Rectal smooth muscle tissue (tissue), 1 donor: Measurements from ENCODE around the gene GATB.

ENCODE experiments used
- H3K27ac ChIP-seq: one replicate; pipeline ENCODE4 v1.7.0; 2013; ENCODE audit warnings: low read depth, low read length, inconsistent platforms
- H3K27me3 ChIP-seq: one replicate; pipeline ENCODE4 v1.7.0; 2013; ENCODE audit warnings: low read length; ENCODE audit not compliant: control insufficient read depth, insufficient read depth
- H3K36me3 ChIP-seq: one replicate; pipeline ENCODE4 v1.7.0; 2013; ENCODE audit warnings: low read length; ENCODE audit not compliant: control insufficient read depth, insufficient read depth
- H3K4me1 ChIP-seq: one replicate; pipeline ENCODE4 v1.7.0; 2013; ENCODE audit warnings: low read length; ENCODE audit not compliant: control insufficient read depth, insufficient read depth
- H3K4me3 ChIP-seq: one replicate; pipeline ENCODE4 v1.7.0; 2013; ENCODE audit warnings: low read length
- H3K9ac ChIP-seq: one replicate; pipeline ENCODE4 v1.7.0; 2013; ENCODE audit warnings: low read length

Gene GATB

DNA sequence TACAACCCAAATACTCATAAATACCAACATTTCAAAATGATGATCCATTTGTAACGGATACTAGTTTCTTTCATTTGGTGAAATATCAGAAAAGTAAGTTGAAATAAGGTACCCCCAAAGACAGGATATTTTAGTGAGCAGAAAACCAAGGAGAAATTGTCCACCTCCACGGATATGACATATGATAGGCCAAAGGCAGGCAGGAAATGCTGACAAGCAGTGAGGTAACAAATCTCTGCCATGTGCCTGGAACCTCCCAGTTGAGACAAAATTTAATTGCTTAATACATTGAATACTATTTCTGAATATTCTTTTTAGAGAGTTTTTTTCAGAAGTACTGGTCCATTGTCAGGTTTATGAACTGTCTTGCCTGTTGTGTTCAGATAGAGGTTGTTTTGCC, 118.8 kb downstream of the GATB start:
- H3K27me3 ChIP-seq: peaks cover 2% of the 10 kb centered on the region
- no peaks in the 10 kb centered on the region for H3K4me1 ChIP-seq
- no peak overlapping the region for H3K4me3 ChIP-seq
- H3K27ac ChIP-seq: no peak overlapping the region
- no peaks in the 10 kb centered on the region for H3K36me3 ChIP-seq
- H3K9ac ChIP-seq: no peak overlapping the region

GRCh38 chr4:151641167-151641566, 119.6 kb downstream of the GATB start:
- no peak overlapping the region for H3K27ac ChIP-seq
- no peaks in the 10 kb centered on the region for H3K4me1 ChIP-seq
- H3K27me3 ChIP-seq: peaks cover 2% of the 10 kb centered on the region
- H3K4me3 ChIP-seq: no peak overlapping the region
- H3K9ac ChIP-seq: no peak overlapping the region
- H3K36me3 ChIP-seq: no peaks in the 10 kb centered on the region

DNA sequence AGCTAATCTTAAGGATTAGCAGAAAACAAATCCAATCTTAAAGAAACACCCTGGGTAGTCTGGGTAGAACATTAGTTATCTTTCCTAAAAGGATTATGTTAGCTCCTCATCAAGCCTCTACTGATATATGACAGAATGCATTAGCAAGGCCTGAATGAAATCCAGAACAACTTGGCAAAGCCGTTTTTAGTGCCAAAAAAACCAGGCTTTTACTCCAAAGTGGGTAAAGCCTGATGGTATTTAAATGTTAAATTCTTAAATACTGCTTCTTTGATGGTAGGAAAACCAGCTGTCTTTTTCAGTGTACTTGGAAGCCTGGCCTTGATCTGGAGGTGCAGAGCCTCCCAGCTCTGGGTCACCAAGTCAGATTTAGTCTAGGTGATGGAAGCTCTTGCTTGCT, 120.4 kb downstream of the GATB start:
- Histone ChIP-seq H3K27ac (no peak overlapping the region), H3K36me3 (no peaks in the 10 kb centered on the region), H3K4me1 (no peaks in the 10 kb centered on the region), H3K4me3 (no peak overlapping the region), H3K27me3 (peaks cover 2% of the 10 kb centered on the region), H3K9ac (no peak overlapping the region)

DNA sequence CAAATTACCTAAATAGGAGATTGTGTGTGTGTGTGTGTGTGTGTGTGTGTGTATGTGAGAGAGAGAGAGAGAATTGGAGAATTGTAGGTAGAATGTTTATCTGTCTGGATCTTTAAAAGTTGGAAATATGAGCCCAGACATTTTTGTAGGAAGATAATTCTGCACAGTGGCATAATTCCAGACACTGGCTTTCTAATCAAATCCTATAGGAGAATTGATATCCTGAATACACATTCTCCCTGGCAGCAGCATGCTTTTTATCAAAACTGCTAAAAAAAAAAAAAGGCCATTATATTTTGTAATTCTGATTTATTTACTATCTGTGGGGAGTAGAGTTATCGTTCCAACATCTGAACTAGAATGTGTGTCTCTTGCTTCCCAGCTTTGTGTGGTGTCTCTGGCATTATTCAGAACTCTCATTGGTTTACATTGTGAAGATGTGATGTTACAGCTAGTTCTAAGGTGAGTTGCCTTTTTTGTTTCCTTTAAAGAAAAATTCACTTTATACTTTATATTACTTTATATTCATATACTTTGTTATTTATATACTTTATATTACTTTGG, 122.4 kb downstream of the GATB start:
- Histone ChIP-seq H3K4me1 (no peaks in the 10 kb centered on the region), H3K4me3 (no peak overlapping the region), H3K27me3 (no peaks in the 10 kb centered on the region), H3K27ac (no peak overlapping the region), H3K9ac (no peak overlapping the region), H3K36me3 (no peaks in the 10 kb centered on the region)

GRCh38 chr4:151631349-151631748, 129.5 kb downstream of the GATB start:
- no peak overlapping the region for H3K27ac ChIP-seq
- no peaks in the 10 kb centered on the region for H3K4me1 ChIP-seq
- H3K9ac ChIP-seq: no peak overlapping the region
- no peak overlapping the region for H3K4me3 ChIP-seq
- no peaks in the 10 kb centered on the region for H3K36me3 ChIP-seq
- H3K27me3 ChIP-seq: no peaks in the 10 kb centered on the region

- Histone ChIP-seq H3K9ac (no peak overlapping the region), H3K4me1 (no peaks in the 10 kb centered on the region), H3K4me3 (no peak overlapping the region), H3K27ac (no peak overlapping the region), H3K27me3 (no peaks in the 10 kb centered on the region), H3K36me3 (no peaks in the 10 kb centered on the region)
Observed at GRCh38 chr4:151629097-151629783, 131.6 kb downstream of the GATB start.

- Histone ChIP-seq H3K9ac (no peak overlapping the region), H3K27ac (no peak overlapping the region), H3K36me3 (no peaks in the 10 kb centered on the region), H3K27me3 (no peaks in the 10 kb centered on the region), H3K4me3 (no peak overlapping the region), H3K4me1 (no peaks in the 10 kb centered on the region)
Observed at GRCh38 chr4:151628001-151628608, 132.7 kb downstream of the GATB start.

DNA sequence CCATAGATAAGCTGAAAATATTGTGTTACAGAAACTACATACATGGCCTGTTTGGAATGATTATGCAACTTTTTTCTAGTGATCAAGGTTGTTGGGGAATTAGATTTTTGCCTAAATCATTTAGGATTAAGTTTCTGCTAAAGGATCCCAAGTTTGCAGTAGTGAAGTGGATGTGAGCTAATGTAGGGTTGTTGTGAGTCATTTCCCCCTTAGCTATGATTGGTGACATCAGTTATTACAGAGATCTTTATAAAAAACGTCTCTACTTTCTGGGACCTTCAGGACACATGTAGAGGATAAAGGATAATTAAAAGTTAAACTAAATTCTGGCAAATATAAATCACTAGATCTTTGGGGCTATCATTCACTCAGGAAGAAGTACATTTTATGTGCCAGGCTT, 133.3 kb downstream of the GATB start:
- H3K4me3 ChIP-seq: no peak overlapping the region
- no peaks in the 10 kb centered on the region for H3K36me3 ChIP-seq
- no peak overlapping the region for H3K9ac ChIP-seq
- no peak overlapping the region for H3K27ac ChIP-seq
- H3K27me3 ChIP-seq: no peaks in the 10 kb centered on the region
- H3K4me1 ChIP-seq: no peaks in the 10 kb centered on the region

GRCh38 chr4:151626751-151627150, 134.1 kb downstream of the GATB start:
- Histone ChIP-seq H3K27ac (no peak overlapping the region), H3K9ac (no peak overlapping the region), H3K4me3 (no peak overlapping the region), H3K27me3 (no peaks in the 10 kb centered on the region), H3K36me3 (no peaks in the 10 kb centered on the region), H3K4me1 (no peaks in the 10 kb centered on the region)

GRCh38 chr4:151626228-151626627, 134.6 kb downstream of the GATB start:
- H3K27ac ChIP-seq: no peak overlapping the region
- H3K4me1 ChIP-seq: no peaks in the 10 kb centered on the region
- no peak overlapping the region for H3K9ac ChIP-seq
- no peaks in the 10 kb centered on the region for H3K27me3 ChIP-seq
- no peak overlapping the region for H3K4me3 ChIP-seq
- H3K36me3 ChIP-seq: no peaks in the 10 kb centered on the region

DNA sequence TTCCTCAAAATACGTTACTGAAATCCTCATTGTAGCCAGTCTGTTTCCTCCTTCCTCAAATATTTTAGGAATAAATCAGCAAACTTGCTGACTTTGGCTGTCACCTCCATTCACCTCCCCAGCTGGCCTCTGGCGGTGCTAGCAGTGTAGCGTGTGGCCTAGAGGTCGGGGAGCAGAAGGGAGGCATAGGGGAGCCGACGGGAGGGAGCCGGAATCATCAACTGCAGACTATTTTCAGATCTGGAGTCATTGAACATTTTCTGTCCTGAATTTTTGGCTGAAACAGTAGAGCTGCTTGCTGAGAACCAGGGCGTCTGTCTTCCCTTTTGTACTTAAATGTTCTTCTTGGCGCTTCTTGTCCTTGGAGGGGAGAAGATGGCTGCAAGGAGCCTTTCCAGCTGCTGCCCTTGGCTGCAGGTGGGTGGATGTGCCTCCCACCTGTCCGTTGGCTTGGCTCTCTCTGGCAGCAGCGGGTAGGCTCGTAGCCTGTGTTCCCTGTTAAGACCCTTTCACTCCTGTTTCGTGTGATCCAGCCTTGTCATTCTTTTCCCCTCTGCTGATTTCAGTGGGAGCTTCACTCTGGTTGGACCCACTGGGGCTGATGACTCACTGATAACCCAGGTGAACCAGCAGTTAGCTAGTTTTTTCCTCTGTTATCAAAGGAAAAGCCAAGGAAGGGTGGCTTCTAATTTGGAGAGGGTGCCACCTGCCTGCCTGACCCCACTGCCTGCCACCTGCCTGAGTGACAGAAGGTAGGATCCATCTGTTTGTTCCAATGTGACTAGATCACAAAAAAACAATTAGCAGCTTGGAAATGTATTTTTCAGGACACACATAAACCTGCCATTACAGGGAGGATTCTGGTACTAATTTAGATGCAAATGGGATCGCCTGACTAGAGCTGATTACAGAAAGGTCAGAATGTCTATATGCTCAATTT, 135.9 kb downstream of the GATB start:
- Histone ChIP-seq H3K4me3 (no peak overlapping the region), H3K9ac (no peak overlapping the region), H3K27ac (no peak overlapping the region), H3K36me3 (no peaks in the 10 kb centered on the region), H3K4me1 (no peaks in the 10 kb centered on the region), H3K27me3 (no peaks in the 10 kb centered on the region)
